ENCODE measurements around the gene RAPGEF5. TPM values are rescaled to one million over a fixed set of nuclear protein-coding genes. Genes with fewer than 3 reads are reported as not detected.
A peak's percentile ranks its signal among the peaks of the same experiment; 100 is the strongest.

Gene RAPGEF5
- polyA plus RNA-seq, 3 donors = 5.7 to 18.0 (median 7.0) TPM

- 75 to 82% (median 76%) methylated on average over 4 of the region's 4 CpGs for WGBS, 3 donors
- H3K27ac ChIP-seq (ENCODE audit: low read depth, low read length) = no peak overlapping the region
Observed at GRCh38 chr7:22250390-22250789, 106.6 kb downstream of the RAPGEF5 start.

- no peak overlapping the region for H3K27ac ChIP-seq (ENCODE audit: low read depth, low read length)
Observed at GRCh38 chr7:22248111-22248809, 108.7 kb downstream of the RAPGEF5 start.

GRCh38 chr7:22241805-22242390 lies 115.1 kb downstream of the RAPGEF5 start:
- no peak overlapping the region for H3K27ac ChIP-seq (ENCODE audit: low read depth, low read length)
- 74 to 93% (median 87%) methylated on average over 2 of the region's 2 CpGs for WGBS, 3 donors

More at GRCh38 chr7:22248111-22248809, 108.7 kb downstream of the RAPGEF5 start:
- WGBS, 3 donors = 79 to 88% (median 84%) methylated on average over 7 of the region's 7 CpGs

- no peak overlapping the region for H3K27ac ChIP-seq (ENCODE audit: low read depth, low read length)
Observed at GRCh38 chr7:22240904-22241571, 115.9 kb downstream of the RAPGEF5 start.

GRCh38 chr7:22238354-22239311 lies 118.3 kb downstream of the RAPGEF5 start:
- 93 to 94% (median 94%) methylated on average over 3 of the region's 3 CpGs for WGBS, 3 donors
- H3K27ac ChIP-seq (ENCODE audit: low read depth, low read length) = no peak overlapping the region

GRCh38 chr7:22235134-22235533 lies 121.8 kb downstream of the RAPGEF5 start:
- H3K27ac ChIP-seq (ENCODE audit: low read depth, low read length) = no peak overlapping the region
- WGBS, 3 donors = 91 to 96% (median 91%) methylated on average over 2 of the region's 2 CpGs

GRCh38 chr7:22234227-22234626 lies 122.7 kb downstream of the RAPGEF5 start:
- 21 to 73% (median 59%) methylated on average over 3 of the region's 3 CpGs for WGBS, 3 donors
- H3K27ac ChIP-seq (ENCODE audit: low read depth, low read length) = no peak overlapping the region

GRCh38 chr7:22231806-22232205 lies 125.1 kb downstream of the RAPGEF5 start:
- no peak overlapping the region for H3K27ac ChIP-seq (ENCODE audit: low read depth, low read length)
- WGBS, 3 donors = 91 to 99% (median 93%) methylated on average over 3 of the region's 3 CpGs

GRCh38 chr7:22231141-22231540 lies 125.8 kb downstream of the RAPGEF5 start:
- WGBS, 3 donors = 36 to 96% (median 91%) methylated on average over 1 of the region's 1 CpG
- H3K27ac ChIP-seq (ENCODE audit: low read depth, low read length) = no peak overlapping the region

GRCh38 chr7:22230238-22230637 lies 126.7 kb downstream of the RAPGEF5 start:
- H3K27ac ChIP-seq (ENCODE audit: low read depth, low read length) = no peak overlapping the region
- WGBS, 3 donors = 85 to 92% (median 91%) methylated on average over 2 of the region's 2 CpGs

- WGBS, 3 donors = 74 to 86% (median 79%) methylated on average over 2 of the region's 2 CpGs
- no peak overlapping the region for H3K27ac ChIP-seq (ENCODE audit: low read depth, low read length)
Observed at GRCh38 chr7:22229148-22229547, 127.8 kb downstream of the RAPGEF5 start.

GRCh38 chr7:22223807-22224206 lies 133.1 kb downstream of the RAPGEF5 start:
- H3K27ac ChIP-seq (ENCODE audit: low read depth, low read length) = no peak overlapping the region
- whole genome bisulfite sequencing, 3 donors = 25 to 44% (median 34%) methylated on average over 1 of the region's 1 CpG

- WGBS, 3 donors = 39 to 83% (median 50%) methylated on average over 4 of the region's 4 CpGs
- H3K27ac ChIP-seq (ENCODE audit: low read depth, low read length) = no peak overlapping the region
Observed at GRCh38 chr7:22220941-22221340, 136.0 kb downstream of the RAPGEF5 start.

- peak overlapping the region; percentile 26 for H3K27ac ChIP-seq (ENCODE audit: low read depth, low read length)
- WGBS, 3 donors = 43 to 71% (median 56%) methylated on average over 10 of the region's 10 CpGs
Observed at GRCh38 chr7:22219739-22220493, 137.0 kb downstream of the RAPGEF5 start.

GRCh38 chr7:22219036-22219435 lies 137.9 kb downstream of the RAPGEF5 start:
- no peak overlapping the region for H3K27ac ChIP-seq (ENCODE audit: low read depth, low read length)
- WGBS, 3 donors = 68 to 94% (median 73%) methylated on average over 4 of the region's 4 CpGs

GRCh38 chr7:22216832-22217475 lies 140.0 kb downstream of the RAPGEF5 start:
- H3K27ac ChIP-seq (ENCODE audit: low read depth, low read length) = no peak overlapping the region
- WGBS, 3 donors = 42 to 85% (median 50%) methylated on average over 4 of the region's 4 CpGs

- H3K27ac ChIP-seq (ENCODE audit: low read depth, low read length) = no peak overlapping the region
- 26 to 66% (median 51%) methylated on average over 1 of the region's 1 CpG for WGBS, 3 donors
Observed at GRCh38 chr7:22216309-22216708, 140.6 kb downstream of the RAPGEF5 start.
